D721Med (cell line): Measurements from ENCODE around the gene LILRB2.

Experiments used
- DNase-seq: peaks from one replicate; pipeline ENCODE4 v3.0.0; 2011; ENCODE audit warnings: low spot score; ENCODE audit not compliant: insufficient read length
- FAIRE-seq: peaks from 2 replicates; lab custom pipeline; 2011; peaks lifted over from hg19 to GRCh38; lab: Jason Lieb, UNC
- CTCF ChIP-seq: IDR thresholded peaks from 2 replicates; pipeline ENCODE4 v1.5.1; 2012; ENCODE audit warnings: mild to moderate bottlenecking, control low read depth; ENCODE audit not compliant: insufficient read depth; ENCODE audit errors: missing control alignments

LILRB2 gene

GRCh38 chr19:54305141-54305540 lies 24.2 kb upstream of the LILRB2 start:
- DNase-seq (no peak), FAIRE-seq (no peak)
- TF ChIP-seq CTCF, result no peak

GRCh38 chr19:54302257-54302656 lies 21.3 kb upstream of the LILRB2 start:
- TF ChIP-seq CTCF, result no peak
- no peak for DNase-seq
- no peak for FAIRE-seq

GRCh38 chr19:54299515-54299914 lies 18.6 kb upstream of the LILRB2 start:
- FAIRE-seq (no peak), DNase-seq (no peak)
- no peak for TF ChIP-seq CTCF

- DNase-seq (no peak), FAIRE-seq (no peak)
- no peak for TF ChIP-seq CTCF
Measured at GRCh38 chr19:54299126-54299498, 18.2 kb upstream of the LILRB2 start.

- DNase-seq (no peak), FAIRE-seq (no peak)
- TF ChIP-seq CTCF, result no peak
Measured at GRCh38 chr19:54298357-54299125, 17.6 kb upstream of the LILRB2 start.

- DNase-seq, result no peak
- FAIRE-seq, result no peak
Measured at GRCh38 chr19:54297759-54298305, 16.9 kb upstream of the LILRB2 start.

More at GRCh38 chr19:54297759-54298305, 16.9 kb upstream of the LILRB2 start:
- TF ChIP-seq CTCF, result no peak
